Measurements from ENCODE around the gene GPR63.

GRCh38 chr6:96844530-96844929, 7.3 kb upstream of the GPR63 start:
- TF ChIP-seq SPI1 (IDR thresholded peaks at IDR 0.05; ENCODE audit: borderline replicate concordance, low read depth), result no peak
- no peak for TF ChIP-seq CTCF (IDR thresholded peaks at IDR 0.05; ENCODE audit: insufficient read depth, low read length)
- TF ChIP-seq POLR2AphosphoS5 (IDR thresholded peaks at IDR 0.05; ENCODE audit: low read depth), result no peak
- no peak for TF ChIP-seq REST (IDR thresholded peaks at IDR 0.05; ENCODE audit: insufficient replicate concordance, low read depth)

All from HL-60 (cell line).